Hippocampal formation (tissue), 2 donors: ENCODE results near the gene KCP.
A peak's percentile ranks its signal among the peaks of the same experiment; 100 is the strongest.
"Not testable (repeated sequence)": the region's sequence is repeated elsewhere in the genome, so short reads cannot be mapped to it uniquely, and the experiment has no call there.

Source experiments
- DNase-seq, 2 donors: peaks; one replicate each; lab custom pipeline; 2025; lab: John Stamatoyannopoulos, UW

The KCP gene

DNA sequence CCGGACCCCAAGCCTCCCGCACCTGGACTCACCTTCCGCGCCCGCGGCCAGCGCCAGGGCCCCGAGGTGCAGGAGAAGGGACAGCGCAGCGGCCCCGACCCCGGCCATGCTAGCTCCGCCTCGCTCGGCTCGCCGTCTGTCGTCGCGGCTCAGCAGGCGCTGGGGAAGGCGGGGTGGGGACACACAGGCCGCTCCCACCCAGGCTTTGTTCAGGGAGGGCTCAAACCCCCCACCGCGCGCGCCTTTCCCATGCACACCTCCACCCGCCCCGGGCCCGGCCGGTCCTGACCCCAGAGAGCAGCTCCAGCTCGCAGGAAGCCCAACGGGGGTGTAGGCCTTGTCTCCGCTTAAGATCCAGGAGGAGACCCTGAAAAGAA lies at the start of gene KCP:
Gene KCP, minus strand, starts transcription at position 141 of the 377 bp plus-strand sequence. Its CDS starts 33 bp downstream, at position 108.
- no peak for DNase-seq

DNA sequence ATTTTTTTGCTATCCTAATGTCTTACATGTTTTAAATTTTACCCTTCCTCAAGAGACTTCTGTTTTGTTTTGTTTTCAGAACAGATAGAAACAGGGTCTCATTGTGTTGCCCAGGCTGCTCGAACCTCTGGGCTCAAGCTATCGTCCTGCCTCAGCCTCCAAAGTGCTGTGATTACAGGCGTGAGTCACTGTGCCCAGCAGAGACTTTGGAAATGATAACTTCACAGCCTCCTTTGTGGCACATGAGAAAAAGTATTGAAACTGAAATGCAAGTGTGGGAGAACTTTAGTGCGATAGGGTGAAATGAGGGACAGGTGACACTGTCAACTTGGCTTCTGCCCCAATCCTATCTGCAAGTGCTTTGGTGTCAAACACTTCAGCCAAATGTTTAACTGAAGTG lies 48.8 kb upstream of the KCP start:
- no peak for DNase-seq

DNA sequence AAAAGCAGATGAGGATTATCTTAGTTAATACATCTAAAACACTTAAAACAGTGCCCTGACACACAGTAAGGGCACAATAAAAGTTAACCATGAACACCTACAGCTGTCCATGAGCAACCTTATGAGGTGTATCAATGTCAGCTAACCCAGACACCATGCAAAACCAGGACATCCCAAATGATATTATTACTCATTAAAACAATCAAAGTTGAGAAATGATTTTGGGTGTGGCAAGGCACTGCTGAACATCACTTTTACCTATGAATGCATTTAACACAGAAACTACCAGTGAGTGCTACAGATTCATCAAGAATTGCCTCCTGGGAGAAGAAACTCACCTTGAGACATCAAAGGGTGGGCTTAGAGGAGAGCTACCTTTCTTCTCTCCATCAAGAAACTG lies 45.5 kb upstream of the KCP start:
- DNase-seq, result no peak

DNA sequence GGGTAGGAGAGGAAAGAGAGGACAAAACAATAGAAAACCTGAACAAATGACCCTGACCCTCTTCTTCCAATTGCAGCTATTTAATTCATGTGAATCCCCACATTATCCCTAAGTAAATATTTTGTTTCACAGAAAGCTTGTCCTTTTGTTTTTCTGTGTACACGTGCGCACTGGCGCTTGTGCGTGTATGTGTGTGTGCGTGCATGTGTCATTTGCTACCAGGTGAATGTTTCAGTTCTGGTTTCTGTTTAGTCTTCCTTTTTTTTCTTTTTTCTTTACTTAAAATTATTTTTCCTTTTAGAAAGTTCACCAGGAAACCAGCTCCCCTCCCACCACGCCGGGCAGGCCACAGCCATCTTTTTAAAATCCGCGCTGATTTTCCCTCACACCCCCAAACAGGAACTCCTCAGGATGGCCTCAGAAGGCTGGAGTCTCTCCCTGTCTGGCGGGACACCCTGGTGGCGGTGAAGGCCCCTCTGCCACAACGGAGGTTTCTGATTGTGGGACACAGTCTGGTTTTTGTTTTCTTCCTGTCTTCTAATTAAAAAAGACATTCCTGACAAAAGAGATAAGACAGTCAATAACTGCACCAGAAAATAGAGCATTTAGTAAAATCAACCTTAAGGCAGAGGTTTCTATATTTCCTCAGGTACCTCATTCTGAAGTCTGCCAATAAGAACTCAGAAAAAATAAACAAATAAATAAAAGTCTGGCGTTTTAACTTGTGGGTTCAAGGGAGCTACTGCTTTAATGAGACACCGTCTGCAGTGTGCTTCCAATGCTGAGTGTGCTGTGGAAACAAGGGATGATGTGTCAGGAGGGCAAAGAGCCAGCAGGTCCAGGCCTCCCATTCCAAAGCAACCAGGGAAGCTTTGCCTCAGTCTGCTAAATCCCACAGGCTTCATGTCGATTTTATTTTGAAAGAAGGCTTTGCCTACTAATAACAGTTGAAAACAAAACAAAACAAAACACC lies 44.6 kb upstream of the KCP start:
- no peak for DNase-seq

DNA sequence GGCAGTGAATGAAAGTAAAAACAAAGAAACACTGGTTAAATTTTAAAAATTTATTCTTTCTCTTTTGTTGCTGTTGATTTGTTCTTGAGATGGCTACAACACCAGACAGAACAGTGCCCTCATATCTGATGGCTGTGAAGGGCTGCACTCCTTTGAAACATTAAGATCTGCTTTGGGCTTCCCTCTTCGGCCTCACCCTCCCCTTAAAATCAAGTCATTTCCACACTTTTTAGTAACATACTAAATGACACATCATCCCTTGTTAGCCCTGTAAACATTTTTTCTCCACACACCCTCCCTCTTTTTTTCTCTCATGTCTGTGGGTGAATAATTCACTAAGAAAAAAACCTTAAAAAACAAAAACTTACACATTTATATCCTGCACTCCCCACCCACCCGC lies 43.6 kb upstream of the KCP start:
- DNase-seq, result no peak

DNA sequence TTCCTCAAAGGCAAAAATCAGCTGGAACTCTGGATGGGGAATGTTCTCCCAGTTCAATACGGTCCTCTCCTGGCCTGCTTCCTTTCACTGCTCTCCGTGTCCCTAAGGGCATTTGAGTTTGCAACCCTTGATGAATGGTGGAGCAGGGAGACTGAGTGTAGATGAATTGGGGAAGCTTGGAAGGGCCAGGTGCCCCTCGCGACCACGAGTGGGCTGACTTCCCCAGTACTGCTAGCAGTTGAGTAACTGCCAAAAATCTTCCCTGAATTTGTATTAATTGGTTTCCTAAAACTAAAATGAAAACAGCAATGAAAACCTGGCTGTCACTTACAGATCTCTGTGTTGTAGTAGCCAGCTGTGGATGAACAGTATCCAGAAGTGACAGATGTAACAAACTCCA lies 40.8 kb upstream of the KCP start:
- no peak for DNase-seq

DNA sequence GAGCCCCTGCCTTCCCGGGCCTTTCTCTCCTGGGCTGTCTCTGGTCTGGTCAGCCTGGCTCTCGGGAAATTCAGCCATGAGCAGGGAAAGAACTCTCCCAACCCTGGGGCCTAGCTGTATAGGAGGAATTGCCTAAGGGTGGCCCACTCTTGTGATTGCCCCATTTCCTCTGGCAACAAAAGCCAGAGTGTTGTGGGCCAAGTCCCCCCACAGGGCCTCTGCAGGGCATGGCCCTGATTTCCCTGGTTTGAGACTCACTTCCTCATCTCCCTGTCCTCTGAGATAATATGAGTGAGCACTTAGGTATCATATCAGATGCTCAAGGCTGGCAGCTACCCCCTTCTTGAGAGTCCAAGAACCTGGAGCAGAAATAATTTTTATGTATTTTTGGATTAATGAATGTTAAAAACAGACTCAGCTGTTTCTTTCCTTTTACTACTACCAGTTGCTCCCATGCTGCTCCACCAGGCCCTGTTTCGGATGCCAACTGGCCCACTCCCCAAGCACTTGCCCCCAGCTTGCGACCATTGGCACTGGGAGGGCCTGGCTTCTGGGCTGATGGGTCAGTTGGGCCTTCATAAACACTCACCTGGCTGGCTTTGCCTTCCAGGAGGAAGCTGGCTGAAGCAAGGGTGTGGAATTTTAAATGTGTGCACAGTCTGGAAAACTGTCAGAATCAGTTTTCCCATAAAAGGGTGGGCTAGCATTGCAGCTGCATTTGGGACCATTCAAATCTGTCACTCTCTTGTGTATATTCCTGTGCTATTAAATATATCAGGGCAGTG lies 38.7 kb upstream of the KCP start:
- DNase-seq, result no peak

DNA sequence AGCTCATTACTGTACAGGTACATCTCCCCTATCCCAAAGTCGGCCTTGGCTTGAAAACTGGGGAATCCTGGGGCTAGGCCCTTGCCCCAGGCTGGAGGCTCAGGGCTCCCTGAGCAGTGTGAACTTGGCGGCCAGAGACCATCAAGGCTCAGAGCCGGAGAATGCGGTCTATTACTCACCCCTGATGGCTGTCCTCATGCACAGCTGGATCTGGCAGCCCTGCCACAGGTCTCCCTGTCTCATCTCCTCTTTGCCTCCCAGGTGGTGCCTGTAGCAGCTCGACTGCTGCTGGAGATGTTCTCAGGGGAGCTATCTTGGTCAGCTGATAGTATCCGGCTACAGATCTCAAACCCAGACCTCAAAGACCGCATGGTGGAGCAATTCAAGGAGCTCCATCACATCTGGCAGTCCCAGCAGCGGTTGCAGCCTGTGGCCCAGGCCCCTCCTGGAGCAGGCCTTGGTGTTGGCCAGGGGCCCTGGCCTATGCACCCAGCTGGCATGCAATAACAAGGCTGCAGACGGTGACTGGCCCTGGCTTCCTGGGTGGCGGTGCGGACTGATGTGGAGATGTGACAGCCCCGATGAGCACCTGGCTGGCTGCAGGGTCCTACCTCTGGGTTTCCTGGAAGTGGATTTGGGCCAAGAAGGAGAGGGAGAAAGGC lies 37.9 kb upstream of the KCP start:
- DNase-seq, result no peak

DNA sequence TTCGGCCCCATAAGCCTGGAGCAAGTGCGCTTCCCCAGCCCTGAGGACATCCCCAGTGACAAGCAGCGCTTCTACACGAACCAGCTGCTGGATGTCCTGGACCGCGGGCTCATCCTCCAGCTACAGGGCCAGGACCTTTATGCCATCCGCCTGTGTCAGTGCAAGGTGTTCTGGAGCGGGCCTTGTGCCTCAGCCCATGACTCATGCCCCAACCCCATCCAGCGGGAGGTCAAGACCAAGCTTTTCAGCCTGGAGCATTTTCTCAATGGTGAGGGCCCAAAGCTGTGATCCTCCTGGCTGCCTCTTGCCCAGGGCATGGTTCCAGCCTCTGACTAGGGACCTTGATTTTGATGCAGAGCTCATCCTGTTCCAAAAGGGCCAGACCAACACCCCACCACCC lies 37.3 kb upstream of the KCP start:
- no peak for DNase-seq

DNA sequence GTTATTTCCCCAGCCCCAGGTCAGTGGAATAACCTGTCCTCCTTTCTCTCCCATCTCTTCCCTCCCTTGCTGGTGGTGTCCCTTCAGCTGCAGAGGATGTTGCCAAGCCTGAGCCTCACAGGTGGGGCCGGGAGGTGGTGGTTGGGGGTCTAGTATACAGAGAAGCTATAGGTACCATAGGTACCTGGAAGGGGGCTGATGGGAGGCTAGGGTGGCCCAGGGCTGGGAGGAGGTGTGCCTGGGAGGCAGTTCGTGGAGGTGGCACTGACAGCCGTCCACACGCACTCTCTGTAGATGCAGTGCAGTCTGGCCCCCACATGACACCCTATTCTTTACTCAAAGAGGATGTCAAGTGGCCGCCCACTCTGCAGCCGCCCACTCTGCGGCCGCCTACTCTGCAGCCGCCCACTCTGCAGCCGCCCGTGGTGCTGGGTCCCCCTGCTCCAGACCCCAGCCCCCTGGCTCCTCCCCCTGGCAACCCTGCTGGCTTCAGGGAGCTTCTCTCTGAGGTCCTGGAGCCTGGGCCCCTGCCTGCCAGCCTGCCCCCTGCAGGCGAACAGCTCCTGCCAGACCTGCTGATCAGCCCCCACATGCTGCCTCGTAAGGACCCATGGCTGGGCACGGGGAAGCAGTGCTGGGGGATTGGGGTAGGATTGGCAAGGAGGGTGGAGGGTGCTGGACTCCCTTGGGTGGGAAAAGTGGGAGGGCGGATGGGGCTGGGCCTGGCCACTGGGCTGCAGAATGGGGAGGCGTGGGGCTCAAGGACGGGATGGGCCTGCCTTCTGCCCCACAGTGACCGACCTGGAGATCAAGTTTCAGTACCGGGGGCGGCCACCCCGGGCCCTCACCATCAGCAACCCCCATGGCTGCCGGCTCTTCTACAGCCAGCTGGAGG lies 36.7 kb upstream of the KCP start:
- DNase-seq, result no peak

DNA sequence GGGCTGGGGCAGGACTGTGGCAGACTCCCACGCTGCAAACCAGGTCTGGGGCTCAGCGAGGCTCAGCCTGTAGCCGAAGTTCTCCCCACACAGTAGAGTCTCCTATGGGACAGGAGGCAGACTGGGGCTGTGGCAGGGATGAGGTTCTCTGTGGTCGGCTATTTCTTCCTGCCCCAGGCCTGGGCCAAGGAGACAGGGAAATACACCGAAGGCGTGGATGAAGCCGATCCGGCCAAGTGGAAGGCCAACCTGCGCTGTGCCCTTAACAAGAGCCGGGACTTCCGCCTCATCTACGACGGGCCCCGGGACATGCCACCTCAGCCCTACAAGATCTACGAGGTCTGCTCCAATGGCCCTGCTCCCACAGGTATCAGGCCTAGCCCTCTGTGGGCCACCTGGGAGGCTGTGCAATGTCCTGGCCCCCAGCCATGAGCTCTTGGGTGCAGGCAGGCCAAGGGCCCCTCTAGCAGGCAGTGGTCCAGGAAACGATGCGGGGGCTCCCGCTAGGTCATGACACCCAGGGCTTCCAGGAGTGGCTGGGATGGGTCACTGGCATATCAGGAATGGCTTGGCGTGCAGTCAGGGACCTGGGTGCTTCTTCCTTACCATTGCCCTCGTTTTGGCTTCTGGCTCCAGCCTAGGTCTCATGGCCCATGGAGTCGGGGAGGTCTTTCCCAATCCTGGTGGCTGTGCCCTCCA lies 35.3 kb upstream of the KCP start:
- no peak for DNase-seq

DNA sequence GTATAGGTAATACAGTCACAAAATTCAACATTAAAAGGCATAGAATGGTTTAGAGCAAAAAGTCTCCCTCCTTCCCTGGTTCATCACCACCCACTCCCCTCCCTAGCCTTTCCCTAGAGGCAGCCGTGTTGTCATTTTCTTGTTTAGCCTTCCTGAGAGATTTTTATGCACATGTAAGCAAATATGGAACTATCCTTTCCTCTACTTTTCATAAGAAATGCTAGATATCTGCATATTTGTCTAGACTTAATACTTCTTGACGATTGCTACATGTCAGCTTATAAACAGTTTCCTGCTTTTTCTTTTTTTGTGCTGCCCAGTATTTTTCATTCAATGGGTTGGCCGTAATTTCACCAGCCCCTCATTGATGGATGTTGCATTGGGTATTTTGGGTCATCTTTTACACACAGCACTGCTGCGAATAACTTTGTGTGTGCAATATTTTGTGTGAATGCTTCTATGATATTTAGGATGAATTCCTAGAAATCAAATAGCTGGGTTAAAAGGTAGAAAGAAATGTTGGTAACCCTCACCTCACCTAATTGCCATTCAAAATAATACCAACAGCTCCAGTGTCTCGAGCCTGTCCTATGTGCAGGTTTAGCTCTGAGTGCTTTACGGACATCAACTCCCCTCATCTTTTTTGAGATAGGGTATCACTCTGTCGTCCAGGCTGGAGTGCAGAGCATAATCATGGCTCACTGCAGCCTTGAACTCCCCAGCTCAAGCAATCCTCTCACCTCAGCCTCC lies 34.2 kb upstream of the KCP start:
- DNase-seq, result no peak

DNA sequence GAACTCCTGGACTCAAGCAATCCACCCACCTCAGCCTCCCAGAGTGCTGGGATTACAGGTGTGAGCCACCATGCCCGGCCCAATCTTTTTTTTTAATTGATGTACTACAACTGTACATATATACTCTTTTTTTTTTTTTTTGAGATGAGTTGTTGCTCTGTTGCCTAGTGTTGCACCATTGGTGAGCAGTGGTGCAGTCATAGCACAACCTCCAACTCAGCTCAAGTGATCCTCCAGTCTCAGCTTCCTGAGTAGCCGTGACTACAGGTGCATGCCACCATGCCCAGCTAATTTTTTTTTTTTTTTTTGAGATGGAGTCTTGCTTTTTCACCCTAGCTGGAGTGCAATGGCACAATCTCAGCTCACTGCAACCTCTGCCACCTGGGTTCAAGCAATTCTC lies 32.7 kb upstream of the KCP start:
- not testable (repeated sequence) for DNase-seq

DNA sequence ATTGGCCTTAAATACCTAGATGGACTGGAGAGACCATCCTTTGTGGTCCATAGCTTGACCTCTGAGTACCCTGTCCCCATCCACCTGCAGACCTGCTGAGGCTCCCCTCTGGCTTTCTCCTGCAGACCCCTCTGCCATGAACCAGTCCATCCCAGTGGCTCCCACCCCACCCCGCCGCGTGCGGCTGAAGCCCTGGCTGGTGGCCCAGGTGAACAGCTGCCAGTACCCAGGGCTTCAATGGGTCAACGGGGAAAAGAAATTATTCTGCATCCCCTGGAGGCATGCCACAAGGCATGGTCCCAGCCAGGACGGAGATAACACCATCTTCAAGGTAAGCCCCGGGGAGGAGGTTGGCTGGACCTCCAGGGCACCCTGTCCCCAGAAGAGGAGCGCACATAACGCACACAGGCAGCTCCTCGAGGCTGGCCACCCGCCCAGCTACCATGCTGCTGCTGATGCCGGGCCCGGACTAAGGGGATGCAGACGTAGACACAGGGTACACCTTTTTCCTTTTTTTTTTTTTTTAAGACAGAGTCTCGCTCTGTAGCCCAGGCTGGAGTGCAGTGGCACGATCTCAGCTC lies 31.5 kb upstream of the KCP start:
- DNase-seq, result no peak

DNA sequence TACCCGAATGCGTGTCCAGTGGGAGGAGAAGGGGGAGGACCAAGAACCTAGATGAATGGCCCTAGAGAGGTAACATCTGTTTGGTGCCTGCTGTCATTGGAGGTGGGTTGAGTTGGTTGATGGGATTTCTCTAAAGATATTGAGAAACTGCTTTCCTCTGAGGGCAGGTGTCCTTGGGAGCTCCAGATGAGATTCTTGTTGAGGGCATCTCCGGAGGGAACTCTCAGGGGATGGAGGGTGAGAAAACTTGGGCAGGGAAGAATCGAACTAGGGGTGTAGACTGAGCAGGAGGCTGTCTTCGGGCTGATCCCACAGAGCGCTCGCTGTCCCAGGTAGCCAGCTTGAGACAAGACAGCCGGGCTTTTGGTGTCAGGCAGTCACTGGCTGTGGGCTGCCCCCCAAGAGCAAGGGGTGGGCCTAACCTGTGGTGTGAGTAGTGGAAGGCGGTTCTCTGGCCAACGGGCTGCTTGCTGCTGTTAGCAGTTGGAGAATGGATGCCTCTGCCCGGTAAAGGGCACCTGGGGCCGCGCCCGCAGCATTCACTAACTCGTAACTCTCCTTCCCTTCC lies 30.9 kb upstream of the KCP start:
- DNase-seq, result no peak

DNA sequence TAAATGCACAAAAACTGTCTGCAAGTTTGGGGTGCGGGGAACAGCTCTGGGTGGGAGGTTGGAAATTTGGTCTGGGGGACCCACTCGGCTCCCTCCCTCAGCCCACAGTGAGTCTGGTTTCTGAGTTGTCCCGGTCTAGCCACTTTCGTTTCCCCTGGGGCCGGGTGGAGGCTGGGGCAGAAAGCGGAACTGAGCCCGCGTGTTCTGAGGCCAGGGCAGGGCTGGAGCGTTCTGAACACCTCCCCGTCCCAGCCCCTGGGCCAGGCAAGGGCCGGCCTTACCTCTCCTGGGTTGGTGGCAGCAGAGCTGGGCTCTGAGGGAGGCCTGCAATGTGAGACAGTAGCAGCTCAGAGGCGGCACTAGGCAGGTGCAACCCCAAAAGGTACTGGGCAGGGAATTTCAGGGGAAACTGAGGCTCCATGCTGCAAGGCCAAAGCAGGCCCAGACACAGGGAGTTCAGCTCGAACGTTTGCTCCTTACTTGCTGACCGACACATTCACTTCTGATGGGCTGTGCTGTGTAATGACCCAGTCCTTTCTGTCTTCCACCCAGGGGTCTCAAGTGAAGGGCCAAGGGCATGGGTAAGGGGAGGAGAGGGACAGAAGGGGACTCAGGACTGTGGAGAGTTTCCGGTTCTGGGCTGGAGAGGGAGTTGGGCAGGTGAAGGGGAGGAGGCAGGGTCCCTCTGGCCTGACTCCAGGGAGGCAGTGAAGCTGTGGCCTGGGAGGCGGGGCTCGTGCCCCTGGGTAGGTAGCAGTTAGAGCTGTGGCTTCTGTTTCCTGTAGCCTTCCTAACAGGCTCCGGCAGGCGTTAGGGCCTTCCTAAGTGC lies 30.2 kb upstream of the KCP start:
- DNase-seq, result peak in 1 of 2 donors; percentile 30

DNA sequence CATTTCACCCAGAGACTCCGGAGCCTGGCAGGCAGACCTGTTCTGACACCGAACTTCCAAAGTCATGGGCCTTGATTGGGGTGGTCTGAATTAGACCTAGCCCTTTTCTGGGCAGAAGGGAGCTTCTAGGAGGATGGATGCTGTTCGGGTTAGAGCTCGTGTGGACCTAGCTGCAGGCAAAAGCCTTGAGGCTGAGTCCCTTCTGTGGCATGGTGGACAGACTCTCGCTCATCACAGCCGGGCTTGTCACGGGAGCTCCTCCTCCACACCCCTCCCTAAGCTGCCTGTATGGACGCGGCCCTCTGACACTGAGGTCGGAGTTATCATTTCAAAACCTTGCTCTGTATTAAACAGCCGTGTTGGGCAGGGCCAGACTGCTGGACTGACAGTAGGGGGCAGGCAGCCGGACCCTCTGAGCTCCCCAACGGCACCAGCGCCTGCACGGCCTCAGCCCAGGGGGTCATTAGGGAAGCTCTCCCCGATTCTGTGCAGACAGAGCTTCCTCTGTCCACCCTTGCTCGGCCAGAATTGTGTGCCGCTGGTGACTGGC lies 29.4 kb upstream of the KCP start:
- no peak for DNase-seq
